Activated T-cell treated with anti-CD3 and anti-CD28 coated beads, Interleukin-2, amount 50 U/mL, for 24 hours (primary cell): Measurements from ENCODE around the gene SLC27A1.
"Not testable (repeated sequence)": the region's sequence is repeated elsewhere in the genome, so short reads cannot be mapped to it uniquely, and the experiment has no call there.

Experiments used
- DNase-seq: peaks from one replicate; pipeline ENCODE4 v3.0.0-alpha.2; 2020
- H3K27ac Mint-ChIP-seq: 2 replicates; pipeline ENCODE4 v1.8.0; 2020; ENCODE audit warnings: mild to moderate bottlenecking, mixed read lengths
- H3K27me3 Mint-ChIP-seq: 2 replicates; pipeline ENCODE4 v1.8.0; 2020; ENCODE audit warnings: mixed read lengths
- H3K36me3 Mint-ChIP-seq: 2 replicates; pipeline ENCODE4 v1.8.0; 2020; ENCODE audit warnings: low read depth, mixed read lengths
- H3K4me1 Mint-ChIP-seq: 2 replicates; pipeline ENCODE4 v1.8.0; 2020; ENCODE audit warnings: low read depth, mixed read lengths
- H3K4me3 Mint-ChIP-seq: 2 replicates; pipeline ENCODE4 v1.8.0; 2020; ENCODE audit warnings: mild to moderate bottlenecking, moderate library complexity, mixed read lengths
- H3K9me3 Mint-ChIP-seq: 2 replicates; pipeline ENCODE4 v1.8.0; 2020; ENCODE audit warnings: mixed read lengths

SLC27A1 gene

GRCh38 chr19:17505223-17505622 lies 34.9 kb downstream of the SLC27A1 start:
- Mint-ChIP-seq H3K27me3 (no peaks in the 10 kb centered on the region), H3K4me1 (peaks cover 25% of the 10 kb centered on the region), H3K36me3 (peaks cover 41% of the 10 kb centered on the region), H3K4me3 (no peak overlapping the region), H3K9me3 (no peaks in the 10 kb centered on the region), H3K27ac (no peak overlapping the region)
- DNase-seq = no peak

GRCh38 chr19:17506745-17507144 lies 36.4 kb downstream of the SLC27A1 start:
- Mint-ChIP-seq H3K4me1 (peaks cover 27% of the 10 kb centered on the region), H3K27ac (no peak overlapping the region), H3K4me3 (no peak overlapping the region), H3K9me3 (no peaks in the 10 kb centered on the region), H3K36me3 (peaks cover 41% of the 10 kb centered on the region), H3K27me3 (no peaks in the 10 kb centered on the region)
- DNase-seq = no peak

- not testable (repeated sequence) for H3K9me3 Mint-ChIP-seq
- H3K4me3 Mint-ChIP-seq = peak overlapping the region; percentile 28
These were observed 38.2 kb downstream of the SLC27A1 start for GRCh38 chr19:17508558-17508933.

GRCh38 chr19:17510220-17510993 lies 40.1 kb downstream of the SLC27A1 start:
- peak overlapping the region; percentile 98 for H3K27ac Mint-ChIP-seq
- H3K4me3 Mint-ChIP-seq = peak overlapping the region; percentile 97
- peaks cover 43% of the 10 kb centered on the region for H3K4me1 Mint-ChIP-seq
- no peaks in the 10 kb centered on the region for H3K27me3 Mint-ChIP-seq
- H3K36me3 Mint-ChIP-seq = peaks cover 49% of the 10 kb centered on the region
- no peak for DNase-seq
- H3K9me3 Mint-ChIP-seq = no peaks in the 10 kb centered on the region

More at GRCh38 chr19:17508558-17508933, 38.2 kb downstream of the SLC27A1 start:
- peak overlapping the region; percentile 89 for H3K27ac Mint-ChIP-seq
- H3K36me3 Mint-ChIP-seq = peaks cover 49% of the 10 kb centered on the region
- H3K4me1 Mint-ChIP-seq = peaks cover 39% of the 10 kb centered on the region
- H3K27me3 Mint-ChIP-seq, DNase-seq: not testable (repeated sequence)

GRCh38 chr19:17511724-17512573 lies 41.6 kb downstream of the SLC27A1 start:
- Mint-ChIP-seq H3K4me1 (peaks cover 43% of the 10 kb centered on the region), H3K4me3 (peak overlapping the region; percentile 97), H3K27me3 (no peaks in the 10 kb centered on the region), H3K27ac (peak overlapping the region; percentile 98), H3K9me3 (no peaks in the 10 kb centered on the region), H3K36me3 (peaks cover 56% of the 10 kb centered on the region)
- DNase-seq = peak; percentile 90

GRCh38 chr19:17512574-17512939 lies 42.2 kb downstream of the SLC27A1 start:
- peaks cover 42% of the 10 kb centered on the region for H3K4me1 Mint-ChIP-seq
- H3K36me3 Mint-ChIP-seq = peaks cover 61% of the 10 kb centered on the region

GRCh38 chr19:17515408-17516149 lies 45.3 kb downstream of the SLC27A1 start:
- H3K27me3 Mint-ChIP-seq = no peaks in the 10 kb centered on the region
- H3K4me3 Mint-ChIP-seq = no peak overlapping the region
- no peak overlapping the region for H3K27ac Mint-ChIP-seq
- peaks cover 20% of the 10 kb centered on the region for H3K4me1 Mint-ChIP-seq
- DNase-seq = no peak
- peaks cover 6% of the 10 kb centered on the region for H3K9me3 Mint-ChIP-seq
- peaks cover 59% of the 10 kb centered on the region for H3K36me3 Mint-ChIP-seq

More at GRCh38 chr19:17512574-17512939, 42.2 kb downstream of the SLC27A1 start:
- peak overlapping the region; percentile 97 for H3K4me3 Mint-ChIP-seq
- peaks cover 4% of the 10 kb centered on the region for H3K9me3 Mint-ChIP-seq
- H3K27ac Mint-ChIP-seq = peak overlapping the region; percentile 98
- no peak for DNase-seq
- H3K27me3 Mint-ChIP-seq = no peaks in the 10 kb centered on the region

- DNase-seq = no peak
- Mint-ChIP-seq H3K27me3 (no peaks in the 10 kb centered on the region), H3K9me3 (peaks cover 6% of the 10 kb centered on the region), H3K27ac (no peak overlapping the region), H3K4me1 (peaks cover 16% of the 10 kb centered on the region), H3K4me3 (no peak overlapping the region), H3K36me3 (peaks cover 54% of the 10 kb centered on the region)
These were observed 47.6 kb downstream of the SLC27A1 start for GRCh38 chr19:17517898-17518297.

GRCh38 chr19:17518654-17519053 lies 48.3 kb downstream of the SLC27A1 start:
- not testable (repeated sequence) for H3K27me3 Mint-ChIP-seq, H3K9me3 Mint-ChIP-seq, H3K4me3 Mint-ChIP-seq, H3K27ac Mint-ChIP-seq, DNase-seq
- H3K4me1 Mint-ChIP-seq = peaks cover 18% of the 10 kb centered on the region
- H3K36me3 Mint-ChIP-seq = peaks cover 57% of the 10 kb centered on the region

- Mint-ChIP-seq H3K9me3 (peaks cover 6% of the 10 kb centered on the region), H3K4me3 (no peak overlapping the region), H3K36me3 (peaks cover 57% of the 10 kb centered on the region), H3K27me3 (no peaks in the 10 kb centered on the region), H3K4me1 (peaks cover 24% of the 10 kb centered on the region), H3K27ac (peak overlapping the region; percentile 47)
- DNase-seq = no peak
These were observed 49.6 kb downstream of the SLC27A1 start for GRCh38 chr19:17519967-17520366.

- peaks cover 51% of the 10 kb centered on the region for H3K36me3 Mint-ChIP-seq
- H3K4me1 Mint-ChIP-seq = peaks cover 24% of the 10 kb centered on the region
These were observed 50.5 kb downstream of the SLC27A1 start for GRCh38 chr19:17520865-17521264.

GRCh38 chr19:17522988-17523872 lies 52.9 kb downstream of the SLC27A1 start:
- peak overlapping the region; percentile 44 for H3K4me3 Mint-ChIP-seq
- H3K27ac Mint-ChIP-seq = peak overlapping the region; percentile 93
- peaks cover 29% of the 10 kb centered on the region for H3K4me1 Mint-ChIP-seq
- DNase-seq = peak; percentile 72
- no peaks in the 10 kb centered on the region for H3K27me3 Mint-ChIP-seq
- H3K9me3 Mint-ChIP-seq = no peaks in the 10 kb centered on the region
- peaks cover 28% of the 10 kb centered on the region for H3K36me3 Mint-ChIP-seq

More at GRCh38 chr19:17520865-17521264, 50.5 kb downstream of the SLC27A1 start:
- Mint-ChIP-seq H3K9me3 (peaks cover 6% of the 10 kb centered on the region), H3K27ac (no peak overlapping the region), H3K27me3 (no peaks in the 10 kb centered on the region), H3K4me3 (no peak overlapping the region)
- no peak for DNase-seq

GRCh38 chr19:17524651-17525050 lies 54.3 kb downstream of the SLC27A1 start:
- DNase-seq = no peak
- peaks cover 29% of the 10 kb centered on the region for H3K4me1 Mint-ChIP-seq
- H3K27ac Mint-ChIP-seq = peak overlapping the region; percentile 17
- peaks cover 3% of the 10 kb centered on the region for H3K9me3 Mint-ChIP-seq
- H3K4me3 Mint-ChIP-seq = no peak overlapping the region
- H3K27me3 Mint-ChIP-seq = no peaks in the 10 kb centered on the region
- H3K36me3 Mint-ChIP-seq = peaks cover 20% of the 10 kb centered on the region
